ENCODE measurements around the gene NPPA.

The NPPA gene

DNA sequence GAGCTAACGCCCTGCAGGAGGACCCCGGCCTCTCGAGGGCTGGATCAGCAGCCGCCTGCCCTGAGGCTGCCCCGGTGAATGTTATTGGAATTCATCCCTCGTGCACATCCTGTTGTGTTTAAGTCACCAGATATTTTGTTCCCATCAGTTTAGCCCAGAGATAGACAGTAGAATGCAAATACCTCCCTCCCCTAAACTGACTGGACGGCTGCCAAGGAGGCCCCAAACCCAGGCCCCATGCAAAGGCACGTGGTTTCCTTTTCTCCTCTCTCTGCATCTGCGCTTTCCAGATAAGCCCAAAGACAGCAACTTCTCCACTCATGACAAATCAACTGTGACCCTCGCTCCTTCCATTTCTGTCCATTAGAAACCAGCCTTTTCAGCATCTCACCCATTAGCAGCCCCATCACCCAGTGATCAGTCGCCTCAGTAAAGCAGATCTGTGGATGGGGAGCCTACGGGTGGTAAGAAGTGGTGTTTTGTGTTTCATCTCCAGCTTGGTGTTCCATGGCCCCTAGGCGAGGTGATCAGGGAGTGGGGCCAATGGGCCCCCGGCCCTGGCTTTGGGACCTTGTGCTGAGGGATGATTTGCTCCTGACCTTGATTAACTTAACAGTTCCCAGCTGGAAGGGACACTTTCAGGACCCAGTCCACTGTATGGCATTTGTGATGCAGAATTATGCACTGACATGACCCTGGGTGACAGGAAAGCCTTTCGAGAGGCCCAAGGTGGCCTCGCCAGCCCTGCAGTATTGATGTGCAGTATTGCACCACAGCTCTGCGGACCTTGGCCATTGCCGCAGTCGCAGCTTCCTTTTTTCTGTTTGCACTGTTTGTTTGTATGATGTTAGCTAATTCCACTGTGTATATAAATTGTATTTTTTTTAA is 5.2 kb downstream of the NPPA start:
- no peak for DNase-seq (ENCODE audit: low read depth, low spot score)

DNA sequence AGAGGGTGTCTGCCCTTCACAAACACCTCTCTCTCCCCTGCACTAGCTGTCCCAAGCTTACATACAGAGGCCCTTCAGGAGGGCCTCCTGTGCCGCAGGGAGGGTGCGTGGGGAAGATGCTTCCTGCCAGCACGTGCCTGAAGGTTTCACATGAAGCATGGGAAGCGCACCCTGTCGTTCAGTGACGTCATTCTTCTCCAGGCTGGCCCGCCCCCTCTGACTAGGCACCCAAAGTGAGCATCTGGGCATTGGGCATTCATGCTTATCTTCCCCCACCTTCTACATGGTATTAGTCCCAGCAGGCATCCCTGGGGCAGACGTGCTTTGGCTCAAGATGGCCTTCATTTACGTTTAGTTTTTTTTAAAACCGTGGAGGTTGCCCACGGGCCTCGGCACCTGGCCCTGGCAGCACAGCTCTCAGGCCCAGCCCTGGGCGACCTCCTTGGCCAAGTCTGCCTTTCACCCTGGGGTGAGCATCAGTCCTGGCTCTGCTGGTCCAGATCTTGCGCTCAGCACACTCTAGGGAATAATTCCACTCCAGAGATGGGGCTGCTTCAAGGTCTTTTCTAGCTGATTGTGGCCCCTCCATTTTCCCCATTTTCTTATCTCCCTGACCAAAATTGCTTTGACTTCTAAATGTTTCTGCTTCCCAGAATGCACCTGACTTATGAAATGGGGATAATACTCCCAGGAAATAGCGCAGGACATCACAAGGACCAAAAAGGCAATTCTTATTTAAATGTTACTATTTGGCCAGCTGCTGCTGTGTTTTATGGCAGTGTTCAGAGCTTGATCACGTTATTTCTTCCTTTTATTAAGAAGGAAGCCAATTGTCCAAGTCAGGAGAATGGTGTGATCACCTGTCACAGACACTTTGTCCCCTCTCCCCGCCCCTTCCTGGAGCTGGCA is 6.1 kb downstream of the NPPA start:
- no peak for DNase-seq (ENCODE audit: low read depth, low spot score)

GRCh38 chr1:11839727-11840705 is 7.6 kb downstream of the NPPA start:
- DNase-seq (ENCODE audit: low read depth, low spot score) = no peak

- DNase-seq (ENCODE audit: low read depth, low spot score) = peak; percentile 82
Measured at GRCh38 chr1:11838349-11839272, 9.0 kb downstream of the NPPA start.

DNA sequence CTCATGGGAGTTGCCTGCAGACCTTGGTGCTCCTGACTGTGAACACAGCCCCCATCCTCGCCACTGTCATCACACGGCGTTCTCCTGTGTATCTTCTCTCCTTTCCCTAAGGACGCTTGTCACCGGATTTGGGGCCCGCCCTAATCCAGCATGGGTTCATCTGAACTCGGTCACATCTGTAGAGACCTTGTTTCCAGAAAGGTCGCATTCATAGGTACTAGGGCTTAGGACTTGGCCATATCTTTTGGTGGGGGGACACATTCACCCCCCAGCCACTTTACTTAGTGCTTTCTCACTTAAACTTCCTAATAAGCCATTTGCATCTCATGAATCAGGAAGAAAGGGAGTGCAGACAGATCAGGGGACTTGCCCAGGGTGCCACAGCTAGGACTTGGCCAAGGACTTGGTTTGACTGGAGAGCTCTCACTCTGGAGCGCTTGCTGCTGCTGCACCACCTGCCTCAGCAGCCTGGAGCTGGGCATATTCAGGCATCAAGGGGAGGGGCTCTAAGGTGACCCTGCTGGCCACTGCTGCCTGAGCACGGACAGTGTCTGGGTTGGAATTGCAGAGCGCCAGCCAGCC is 9.7 kb downstream of the NPPA start:
- DNase-seq (ENCODE audit: low read depth, low spot score) = no peak

DNA sequence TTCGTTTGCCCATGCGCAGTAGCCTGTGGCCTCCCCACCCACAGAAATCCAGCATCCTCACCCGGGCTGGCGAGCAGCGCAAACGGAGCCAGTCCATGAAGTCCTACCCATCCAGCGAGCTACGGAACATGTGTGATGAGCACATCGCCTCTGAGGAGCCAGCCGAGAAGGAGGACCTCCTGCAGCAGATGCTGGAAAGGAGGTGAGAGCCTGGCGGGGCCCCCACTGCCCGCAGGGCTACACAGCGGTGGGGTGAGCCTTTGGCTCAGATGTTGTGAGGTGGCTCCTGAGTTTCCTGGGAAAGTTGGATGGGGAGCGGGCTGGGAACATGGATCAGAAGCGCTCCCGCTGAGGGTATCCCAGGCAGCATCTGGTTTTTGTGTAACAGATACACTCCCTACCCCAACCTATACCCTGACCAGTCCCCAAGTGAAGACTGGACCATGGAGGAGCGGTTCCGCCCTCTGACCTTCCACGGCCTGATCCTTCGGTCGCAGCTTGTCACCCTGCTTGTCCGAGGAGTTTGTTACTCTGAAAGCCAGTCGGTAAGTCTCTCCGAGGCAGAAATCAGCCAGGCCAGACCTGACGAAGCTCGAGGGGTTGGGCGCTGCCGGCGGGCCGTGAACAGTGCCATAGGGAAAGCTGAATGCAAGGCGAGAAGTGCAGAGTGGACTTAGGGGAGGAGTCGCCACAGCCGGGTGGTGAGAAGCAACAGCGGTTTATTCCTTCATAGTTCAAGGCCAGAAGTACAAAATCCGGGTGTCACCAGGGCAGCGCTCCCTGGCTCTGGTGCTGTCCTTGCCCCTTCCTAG is 10.4 kb downstream of the NPPA start:
- no peak for DNase-seq (ENCODE audit: low read depth, low spot score)

GRCh38 chr1:11835441-11836225 is 11.9 kb downstream of the NPPA start:
- DNase-seq (ENCODE audit: low read depth, low spot score) = no peak

GRCh38 chr1:11833900-11834299 is 13.7 kb downstream of the NPPA start:
- no peak for DNase-seq (ENCODE audit: low read depth, low spot score)

DNA sequence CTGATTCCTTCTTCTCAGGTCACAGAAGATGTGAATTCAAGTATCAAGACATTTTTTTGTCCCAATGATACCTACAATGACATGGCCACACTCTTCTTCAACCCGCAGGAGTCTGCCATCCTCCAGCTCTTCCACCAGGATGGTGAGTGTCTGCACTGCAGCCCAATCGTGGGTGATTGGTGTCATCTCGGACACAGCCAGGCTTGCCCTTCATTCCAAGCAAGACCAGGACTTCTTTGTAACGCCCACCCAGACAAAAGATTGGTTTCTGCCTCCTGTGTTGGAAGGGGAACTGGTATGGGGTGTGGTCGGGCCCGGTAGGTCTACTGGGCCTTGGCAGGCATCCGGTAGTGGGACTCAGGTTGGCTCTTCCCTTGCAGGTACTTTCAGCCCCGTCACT is 14.1 kb downstream of the NPPA start:
- no peak for DNase-seq (ENCODE audit: low read depth, low spot score)

- DNase-seq (ENCODE audit: low read depth, low spot score) = no peak
Measured at GRCh38 chr1:11831945-11832725, 15.4 kb downstream of the NPPA start.

DNA sequence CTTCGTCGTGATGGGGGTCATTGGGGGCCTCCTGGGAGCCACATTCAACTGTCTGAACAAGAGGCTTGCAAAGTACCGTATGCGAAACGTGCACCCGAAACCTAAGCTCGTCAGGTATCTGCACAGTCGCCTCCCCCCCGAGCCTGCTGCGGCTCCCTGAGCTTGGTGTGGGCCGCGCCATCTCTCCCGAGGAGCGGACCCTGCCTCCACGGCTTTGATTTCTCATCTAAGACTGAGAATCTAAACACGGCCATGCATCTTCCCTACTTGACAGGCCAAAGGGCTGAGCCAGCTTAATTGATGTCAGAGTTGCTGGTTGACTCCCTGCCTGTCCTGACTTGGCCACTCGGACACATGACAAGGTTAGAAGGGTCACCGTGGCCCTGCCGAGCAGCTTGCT is 19.1 kb downstream of the NPPA start:
- DNase-seq (ENCODE audit: low read depth, low spot score) = no peak

- DNase-seq (ENCODE audit: low read depth, low spot score) = no peak
Measured at GRCh38 chr1:11826946-11827345, 20.6 kb downstream of the NPPA start.

GRCh38 chr1:11825131-11825530 is 22.5 kb downstream of the NPPA start:
- DNase-seq (ENCODE audit: low read depth, low spot score) = no peak

DNA sequence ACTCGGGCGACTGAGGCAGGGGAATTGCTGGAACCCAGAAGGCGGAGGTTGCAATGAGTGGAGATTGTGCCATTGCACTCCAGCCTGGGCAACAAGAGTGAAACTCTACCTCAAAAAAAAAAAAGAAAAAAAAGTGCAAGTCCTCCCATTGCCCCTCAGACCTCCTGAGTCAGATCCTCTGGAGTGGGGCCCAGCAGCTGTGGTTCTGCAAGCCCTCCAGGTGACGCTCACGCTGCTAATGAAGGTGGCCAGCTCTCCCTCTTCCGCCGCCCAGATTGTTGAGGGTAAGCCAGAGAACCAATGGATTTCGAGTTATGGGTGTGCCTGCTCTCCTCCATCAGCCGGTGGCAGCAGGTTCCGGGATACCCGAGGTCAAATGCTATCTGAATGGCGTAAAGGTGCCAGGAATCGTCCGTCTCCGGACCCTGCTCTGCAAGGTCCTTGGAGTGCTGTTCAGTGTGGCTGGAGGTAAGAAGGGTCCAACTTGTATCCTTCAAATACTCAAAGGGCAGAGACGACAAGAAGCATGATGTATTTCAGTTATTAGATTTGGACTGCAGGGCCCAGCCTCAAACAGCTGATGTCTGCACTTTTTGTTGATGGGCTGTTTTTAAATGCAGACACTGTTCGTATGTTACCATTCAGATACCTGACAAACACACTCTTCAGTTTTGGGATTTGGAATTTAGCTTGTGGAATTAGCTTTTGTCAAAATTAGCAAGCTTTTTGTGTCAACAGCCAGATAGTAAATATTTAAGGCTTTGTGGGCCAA is 24.0 kb downstream of the NPPA start:
- no peak for DNase-seq (ENCODE audit: low read depth, low spot score)

DNA sequence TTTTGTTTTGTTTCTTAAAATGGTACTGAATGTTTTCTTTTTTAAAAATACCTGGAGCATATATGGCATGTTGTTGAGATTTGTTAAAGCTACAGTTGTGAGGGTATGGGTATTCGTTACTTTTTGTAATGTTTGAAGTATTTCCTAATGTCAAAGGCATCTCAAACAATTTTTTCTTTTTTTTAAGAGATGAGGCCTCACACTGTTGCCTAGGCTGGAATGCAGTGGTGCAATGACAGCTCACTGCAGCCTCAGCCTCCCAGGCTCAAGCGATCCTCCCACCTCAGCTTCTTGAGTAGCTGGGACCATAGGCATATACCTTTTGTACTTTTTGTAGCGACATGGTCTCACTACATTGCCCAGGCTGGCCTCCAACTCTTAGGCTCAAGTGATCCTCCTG is 25.5 kb downstream of the NPPA start:
- no peak for DNase-seq (ENCODE audit: low read depth, low spot score)

GRCh38 chr1:11817192-11817591 is 30.4 kb downstream of the NPPA start:
- DNase-seq (ENCODE audit: low read depth, low spot score) = no peak

DNA sequence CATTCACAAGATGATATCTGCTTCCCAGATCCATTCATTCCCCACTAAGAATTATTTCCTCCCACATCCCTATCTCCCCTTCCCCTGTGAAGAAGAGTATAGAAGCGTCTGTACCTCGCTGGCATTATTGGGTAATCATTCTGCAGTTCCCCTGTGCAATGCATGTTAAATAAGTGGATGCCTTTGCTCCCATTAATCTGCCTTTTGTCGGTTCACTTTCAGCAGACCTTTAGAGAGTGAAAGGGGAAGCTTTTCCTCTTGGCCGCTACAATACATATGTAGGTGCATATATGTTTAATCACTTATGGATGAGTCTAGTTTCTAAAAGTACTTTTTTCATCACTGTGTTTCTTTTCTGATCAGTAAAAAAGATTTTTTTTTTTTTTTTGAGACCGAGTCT is 34.6 kb downstream of the NPPA start:
- no peak for DNase-seq (ENCODE audit: low read depth, low spot score)

Measured in ELF-1 (cell line).